Stimulated activated CD4-positive, alpha-beta T cell treated with anti-CD3 and anti-CD28 coated beads, Interleukin-4, amount 100 ng/mL, for 48 hours (primary cell): ENCODE results near the gene E2F7.
A peak's percentile ranks its signal among the peaks of the same experiment; 100 is the strongest.
"Not testable (repeated sequence)": the region's sequence is repeated elsewhere in the genome, so short reads cannot be mapped to it uniquely, and the experiment has no call there.

ENCODE experiments used
- DNase-seq, 2 donors: peaks; one replicate each; pipeline ENCODE4 v3.0.0-alpha.2; 2020; ENCODE audit warnings: low read depth in 2 of 2

E2F7 gene

GRCh38 chr12:77065361-77066204, at the start of gene E2F7:
Gene E2F7, minus strand, starts transcription at chr12:77065569. Its CDS starts 934 bp downstream, at chr12:77064635.
- DNase-seq = peak; percentile 72 to 87

GRCh38 chr12:77113971-77114370, 48.6 kb upstream of the E2F7 start:
- no peak for DNase-seq

- no peak for DNase-seq
Measured at GRCh38 chr12:77108707-77109106, 43.3 kb upstream of the E2F7 start.

GRCh38 chr12:77107121-77107520, 41.8 kb upstream of the E2F7 start:
- DNase-seq = no peak

GRCh38 chr12:77104792-77105191, 39.4 kb upstream of the E2F7 start:
- DNase-seq = no peak

- DNase-seq = no peak
Measured at GRCh38 chr12:77104286-77104685, 38.9 kb upstream of the E2F7 start.

GRCh38 chr12:77102691-77103090, 37.3 kb upstream of the E2F7 start:
- DNase-seq = no peak

GRCh38 chr12:77102123-77102522, 36.8 kb upstream of the E2F7 start:
- no peak for DNase-seq

GRCh38 chr12:77099799-77100198, 34.4 kb upstream of the E2F7 start:
- no peak for DNase-seq

GRCh38 chr12:77097846-77098245, 32.5 kb upstream of the E2F7 start:
- DNase-seq = no peak

- not testable (repeated sequence) for DNase-seq
Measured at GRCh38 chr12:77092227-77092626, 26.9 kb upstream of the E2F7 start.

- DNase-seq = no peak
Measured at GRCh38 chr12:77089686-77090220, 24.4 kb upstream of the E2F7 start.

- DNase-seq = no peak
Measured at GRCh38 chr12:77087427-77087826, 22.1 kb upstream of the E2F7 start.

- no peak for DNase-seq
Measured at GRCh38 chr12:77082021-77082420, 16.7 kb upstream of the E2F7 start.

GRCh38 chr12:77079631-77080030, 14.3 kb upstream of the E2F7 start:
- no peak for DNase-seq

GRCh38 chr12:77078231-77078630, 12.9 kb upstream of the E2F7 start:
- DNase-seq = no peak

GRCh38 chr12:77076886-77077285, 11.5 kb upstream of the E2F7 start:
- no peak for DNase-seq

GRCh38 chr12:77073894-77074293, 8.5 kb upstream of the E2F7 start:
- not testable (repeated sequence) for DNase-seq

- DNase-seq = no peak
Measured at GRCh38 chr12:77072833-77073495, 7.6 kb upstream of the E2F7 start.

- DNase-seq = no peak
Measured at GRCh38 chr12:77070800-77071449, 5.6 kb upstream of the E2F7 start.

GRCh38 chr12:77070382-77070781, 5.0 kb upstream of the E2F7 start:
- DNase-seq = no peak

- peak; percentile 15 to 21 for DNase-seq
Measured at GRCh38 chr12:77064896-77065360, 441 bp downstream of the E2F7 start.
